Karpas-422 (cell line): ENCODE measurements around the gene HSP90AB1. TPM values are rescaled to one million over a fixed set of nuclear protein-coding genes. Genes with fewer than 3 reads are reported as not detected.

Source experiments
- DNase-seq: peaks from one replicate; pipeline ENCODE4 v3.0.0-alpha.2; 2015
- H2AFZ ChIP-seq: fragments of 200-600 bp; sonication (generic); 2 replicates; pipeline ENCODE4 v1.6.1; 2014; ENCODE audit warnings: antibody characterized with exemption, low read length, mixed read lengths
- H3K27ac ChIP-seq: fragments of 200-600 bp; sonication (generic); 2 replicates; pipeline ENCODE4 v1.5.1; 2014; ENCODE audit warnings: mild to moderate bottlenecking, low read length, moderate library complexity
- H3K27me3 ChIP-seq: fragments of 200-600 bp; sonication (generic); 2 replicates; pipeline ENCODE4 v1.6.1; 2014; ENCODE audit warnings: low read length, mixed read lengths
- H3K36me3 ChIP-seq: fragments of 200-600 bp; sonication (generic); 2 replicates; pipeline ENCODE4 v1.6.1; 2014; ENCODE audit warnings: low read length, mixed read lengths; ENCODE audit not compliant: insufficient read depth
- H3K4me1 ChIP-seq: fragments of 200-600 bp; sonication (generic); 2 replicates; pipeline ENCODE4 v1.6.1; 2014; ENCODE audit warnings: mild to moderate bottlenecking, low read length, mixed read lengths
- H3K4me2 ChIP-seq: fragments of 200-600 bp; sonication (generic); 2 replicates; pipeline ENCODE4 v1.6.1; 2014; ENCODE audit warnings: low read length, low read depth, mild to moderate bottlenecking; ENCODE audit not compliant: poor library complexity, severe bottlenecking
- H3K4me3 ChIP-seq: fragments of 200-600 bp; sonication (generic); 2 replicates; pipeline ENCODE4 v1.5.1; 2014; ENCODE audit warnings: mild to moderate bottlenecking, antibody characterized with exemption, low read length, mixed read lengths
- H3K79me2 ChIP-seq: fragments of 200-600 bp; sonication (generic); 2 replicates; pipeline ENCODE4 v1.6.1; 2014; ENCODE audit warnings: mild to moderate bottlenecking, low read length, mixed read lengths
- H3K9ac ChIP-seq: fragments of 200-600 bp; sonication (generic); 2 replicates; pipeline ENCODE4 v1.6.0; 2014; ENCODE audit warnings: low read length
- H3K9me2 ChIP-seq: fragments of 200-600 bp; sonication (generic), shearing (Covaris generic); replicated peaks from 2 replicates; pipeline ENCODE4 v1.6.0; 2014; ENCODE audit warnings: mild to moderate bottlenecking, low read length, moderate library complexity; ENCODE audit not compliant: insufficient read depth
- H3K9me3 ChIP-seq: fragments of 300-700, 200-600 bp; sonication (generic); 2 replicates; pipeline ENCODE4 v1.6.1; 2014; ENCODE audit warnings: low read length, mixed read lengths
- H4K20me1 ChIP-seq: fragments of 200-600 bp; sonication (generic); 2 replicates; pipeline ENCODE4 v1.6.1; 2014; ENCODE audit warnings: mild to moderate bottlenecking, antibody characterized with exemption, low read length, low read depth; ENCODE audit not compliant: insufficient read depth
- total RNA-seq: library from RNA; depleted of rRNA; stranded (reverse); fragments of >200 nt; shearing (Covaris generic); gene quantifications from 2 replicates; pipeline ENCODE4 v1.2.3, GENCODE V29; 2014; ENCODE audit warnings: low replicate concordance

Gene HSP90AB1
- total RNA-seq, 1 experiment from 2014 or later: 474 TPM

- Histone ChIP-seq H3K4me1 (peaks cover 72% of the 10 kb centered on the region), H3K4me2 (no peak overlapping the region), H3K4me3 (no peak overlapping the region), H3K27me3 (no peaks in the 10 kb centered on the region), H3K9me3 (no peaks in the 10 kb centered on the region), H4K20me1 (peaks cover 3% of the 10 kb centered on the region; the same call in 1 of the 2 replicates), H3K36me3 (peaks cover 8% of the 10 kb centered on the region; the same call in 1 of the 2 replicates), H2AFZ (no peak overlapping the region), H3K27ac (no peak overlapping the region), H3K9ac (no peak overlapping the region), H3K9me2 (no peaks in the 10 kb centered on the region), H3K79me2 (peaks cover 40% of the 10 kb centered on the region)
- DNase-seq: no peak
Observed at GRCh38 chr6:44260011-44260410, 13.1 kb downstream of the HSP90AB1 start.

GRCh38 chr6:44260451-44261297 is 13.8 kb downstream of the HSP90AB1 start:
- Histone ChIP-seq H3K36me3 (peaks cover 5% of the 10 kb centered on the region; the same call in 1 of the 2 replicates), H3K9me3 (no peaks in the 10 kb centered on the region), H3K27ac (no peak overlapping the region), H3K9me2 (no peaks in the 10 kb centered on the region), H4K20me1 (peaks cover 3% of the 10 kb centered on the region; the same call in 1 of the 2 replicates), H3K4me1 (peaks cover 65% of the 10 kb centered on the region), H2AFZ (no peak overlapping the region), H3K4me3 (no peak overlapping the region), H3K27me3 (no peaks in the 10 kb centered on the region), H3K9ac (0 out of 2 replicates have a peak overlapping the region, but pooled peaks have one; percentile 15), H3K79me2 (peaks cover 40% of the 10 kb centered on the region), H3K4me2 (no peak overlapping the region)
- no peak for DNase-seq

GRCh38 chr6:44261581-44261980 is 14.7 kb downstream of the HSP90AB1 start:
- H3K4me3 ChIP-seq: no peak overlapping the region
- no peaks in the 10 kb centered on the region for H3K27me3 ChIP-seq
- H3K9me3 ChIP-seq: no peaks in the 10 kb centered on the region
- H3K4me2 ChIP-seq: no peak overlapping the region
- peaks cover under 1% of the 10 kb centered on the region; the same call in 1 of the 2 replicates for H4K20me1 ChIP-seq
- H3K27ac ChIP-seq: no peak overlapping the region
- peak overlapping the region; percentile 79; the same call in 1 of the 2 replicates for H3K9ac ChIP-seq
- no peaks in the 10 kb centered on the region for H3K9me2 ChIP-seq
- H3K79me2 ChIP-seq: peaks cover 38% of the 10 kb centered on the region
- H2AFZ ChIP-seq: no peak overlapping the region
- peaks cover 5% of the 10 kb centered on the region; the same call in 1 of the 2 replicates for H3K36me3 ChIP-seq
- no peak for DNase-seq
- peaks cover 57% of the 10 kb centered on the region for H3K4me1 ChIP-seq

GRCh38 chr6:44262467-44263353 is 15.8 kb downstream of the HSP90AB1 start:
- no peaks in the 10 kb centered on the region for H3K27me3 ChIP-seq
- DNase-seq: no peak
- H3K36me3 ChIP-seq: peaks cover 5% of the 10 kb centered on the region; the same call in 1 of the 2 replicates
- no peaks in the 10 kb centered on the region for H3K9me3 ChIP-seq
- peaks cover 32% of the 10 kb centered on the region for H3K79me2 ChIP-seq
- no peaks in the 10 kb centered on the region for H3K9me2 ChIP-seq
- peak overlapping the region; percentile 79 for H3K9ac ChIP-seq
- peak overlapping the region; percentile 80 for H3K27ac ChIP-seq
- H4K20me1 ChIP-seq: no peaks in the 10 kb centered on the region
- H3K4me1 ChIP-seq: peaks cover 54% of the 10 kb centered on the region
- H2AFZ ChIP-seq: no peak overlapping the region
- H3K4me3 ChIP-seq: peak overlapping the region; percentile 75
- peak overlapping the region; percentile 97 for H3K4me2 ChIP-seq

- Histone ChIP-seq H3K36me3 (peaks cover 5% of the 10 kb centered on the region; the same call in 1 of the 2 replicates), H4K20me1 (no peaks in the 10 kb centered on the region), H3K4me1 (peaks cover 46% of the 10 kb centered on the region), H3K4me3 (peak overlapping the region; percentile 75), H3K4me2 (peak overlapping the region; percentile 97), H3K27me3 (no peaks in the 10 kb centered on the region), H3K79me2 (peaks cover 32% of the 10 kb centered on the region), H3K9me2 (no peaks in the 10 kb centered on the region), H2AFZ (no peak overlapping the region), H3K27ac (peak overlapping the region; percentile 80), H3K9me3 (no peaks in the 10 kb centered on the region), H3K9ac (peak overlapping the region; percentile 79)
- no peak for DNase-seq
Observed at GRCh38 chr6:44263354-44264100, 16.6 kb downstream of the HSP90AB1 start.

GRCh38 chr6:44264154-44265006 is 17.5 kb downstream of the HSP90AB1 start:
- Histone ChIP-seq H3K4me3 (peak overlapping the region; percentile 75), H3K27ac (peak overlapping the region; percentile 80), H4K20me1 (no peaks in the 10 kb centered on the region), H3K79me2 (peaks cover 32% of the 10 kb centered on the region), H3K27me3 (no peaks in the 10 kb centered on the region), H3K9ac (peak overlapping the region; percentile 79), H2AFZ (0 out of 2 replicates have a peak overlapping the region, but pooled peaks have one; percentile 38), H3K4me1 (peaks cover 38% of the 10 kb centered on the region), H3K36me3 (peaks cover 5% of the 10 kb centered on the region; the same call in 1 of the 2 replicates), H3K4me2 (peak overlapping the region; percentile 97), H3K9me2 (no peaks in the 10 kb centered on the region), H3K9me3 (no peaks in the 10 kb centered on the region)
- DNase-seq: peak; percentile 93
